Sciatic nerve (tissue), 2 donors: ENCODE measurements around the gene AHNAK2. TPM values are rescaled to one million over a fixed set of nuclear protein-coding genes. Genes with fewer than 3 reads are reported as not detected.
"Not testable (repeated sequence)": the region's sequence is repeated elsewhere in the genome, so short reads cannot be mapped to it uniquely, and the experiment has no call there.

Experiments used
- ATAC-seq: fragments of 200-7000 bp; cut with Tn5 transposase; one replicate; pipeline ENCODE4 v1.9.1; 2020; ENCODE audit warnings: mild to moderate bottlenecking, moderate library complexity
- DNase-seq: peaks from one replicate; pipeline ENCODE4 v3.0.0-alpha.2; 2020; ENCODE audit warnings: low spot score
- intact Hi-C: fragments of 100-400 bp; cut with DNase I; formaldehyde crosslinking; loops from one replicate; pipeline ENCODE4 v1.14.2; 2022
- total RNA-seq: library from RNA; stranded (reverse); fragmentation: NEBNext Ultra II Directional; extraction: Animal tissue kit (Norgen Biotek cat#: 25700); gene quantifications from one replicate; pipeline ENCODE4 v1.2.1, GENCODE V29; 2021
- donor health status: DM: no; HTN: no; CAD: no.
- donor health status: DM: no; HTN: no; CAD: no.

The AHNAK2 gene
- total RNA-seq, 1 donor from 2014 or later: 77.7 TPM

DNA sequence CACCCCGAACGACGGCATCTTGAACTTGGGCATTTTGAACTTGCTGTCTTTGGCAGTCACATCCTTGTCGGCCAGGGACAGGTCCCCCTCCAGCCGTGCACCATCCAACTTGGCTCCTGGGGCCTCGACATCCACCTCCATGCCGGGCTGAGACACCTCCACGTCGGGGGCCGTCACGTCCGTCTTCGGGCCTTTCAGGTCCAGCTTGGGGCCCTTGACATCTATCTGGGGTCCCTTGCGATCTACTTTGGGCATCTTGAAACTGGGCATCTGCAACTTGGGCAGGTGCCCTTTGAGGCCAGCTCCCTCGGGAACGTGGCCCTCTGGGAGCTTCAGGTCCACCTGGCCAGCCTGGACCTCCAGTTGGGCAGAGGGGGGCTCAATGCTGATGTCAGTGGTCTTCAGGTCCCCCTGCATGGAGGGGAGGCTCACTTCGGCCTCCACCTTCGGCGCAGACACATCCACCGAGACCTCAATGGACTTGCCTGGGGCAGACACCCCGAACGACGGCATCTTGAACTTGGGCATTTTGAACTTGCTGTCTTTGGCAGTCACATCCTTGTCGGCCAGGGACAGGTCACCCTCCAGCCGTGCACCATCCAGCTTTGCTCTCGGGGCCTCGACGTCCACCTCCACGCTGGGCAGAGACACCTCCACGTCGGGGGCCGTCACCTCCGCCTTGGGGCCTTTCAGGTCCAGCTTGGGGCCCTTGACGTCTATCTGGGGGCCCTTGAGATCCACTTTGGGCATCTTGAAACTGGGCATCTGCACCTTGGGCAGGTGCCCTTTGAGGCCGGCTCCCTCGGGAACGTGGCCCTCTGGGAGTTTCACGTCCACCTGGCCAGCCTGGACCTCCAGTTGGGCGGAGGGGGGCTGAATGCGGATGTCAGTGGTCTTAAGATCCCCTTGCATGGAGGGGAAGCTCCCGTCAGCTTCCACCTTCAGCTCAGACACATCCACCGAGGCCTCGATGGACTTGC lies 31.9 kb downstream of the AHNAK2 start:
- intact Hi-C loops, DNase-seq, ATAC-seq: not testable (repeated sequence)

DNA sequence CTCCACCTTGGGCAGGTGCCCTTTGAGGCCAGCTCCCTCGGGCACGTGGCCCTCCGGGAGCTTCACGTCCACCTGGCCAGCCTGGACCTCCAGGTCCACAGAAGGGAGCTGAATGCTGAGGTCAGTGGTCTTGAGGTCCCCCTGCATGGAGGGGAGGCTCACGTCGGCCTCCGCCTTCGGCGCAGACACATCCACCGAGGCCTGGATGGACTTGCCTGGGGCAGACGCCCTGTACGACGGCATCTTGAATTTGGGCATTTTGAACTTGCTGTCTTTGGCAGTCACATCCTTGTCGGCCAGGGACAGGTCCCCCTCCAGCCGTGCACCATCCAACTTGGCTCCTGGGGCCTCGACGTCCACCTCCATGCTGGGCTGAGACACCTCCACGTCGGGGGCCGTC lies 32.9 kb downstream of the AHNAK2 start:
- DNase-seq, intact Hi-C loops, ATAC-seq: not testable (repeated sequence)

DNA sequence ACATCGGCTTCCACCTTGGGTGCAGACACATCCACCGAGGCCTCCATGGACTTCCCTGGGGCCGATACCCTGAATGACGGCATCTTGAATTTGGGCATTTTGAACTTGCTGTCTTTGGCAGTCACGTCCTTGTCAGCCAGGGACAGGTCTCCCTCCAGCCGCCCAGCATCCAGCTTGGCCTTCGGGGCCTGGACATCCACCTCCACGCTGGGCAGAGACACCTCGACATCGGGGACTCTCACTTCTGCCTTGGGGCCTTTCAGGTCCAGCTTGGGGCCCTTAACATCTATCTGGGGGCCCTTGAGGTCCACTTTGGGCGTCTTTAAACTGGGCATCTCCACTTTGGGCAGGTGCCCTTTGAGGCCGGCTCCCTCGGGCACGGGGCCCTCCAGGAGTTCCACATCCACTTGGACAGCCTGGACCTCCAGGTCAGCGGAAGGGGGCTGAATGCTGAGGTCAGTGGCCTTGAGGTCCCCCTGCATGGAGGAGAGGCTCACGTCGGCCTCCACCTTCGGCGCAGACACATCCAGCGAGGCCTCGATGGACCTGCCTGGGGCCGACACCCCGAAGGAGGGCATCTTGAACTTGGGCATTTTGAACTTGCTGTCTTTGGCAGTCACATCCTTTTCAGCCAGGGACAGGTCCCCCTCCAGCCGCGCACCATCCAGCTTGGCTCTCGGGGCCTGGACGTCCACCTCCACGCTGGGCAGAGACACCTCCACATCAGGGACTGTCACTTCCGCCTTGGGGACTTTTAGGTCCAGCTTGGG lies 33.6 kb downstream of the AHNAK2 start:
- ATAC-seq, DNase-seq, intact Hi-C loops: not testable (repeated sequence)

DNA sequence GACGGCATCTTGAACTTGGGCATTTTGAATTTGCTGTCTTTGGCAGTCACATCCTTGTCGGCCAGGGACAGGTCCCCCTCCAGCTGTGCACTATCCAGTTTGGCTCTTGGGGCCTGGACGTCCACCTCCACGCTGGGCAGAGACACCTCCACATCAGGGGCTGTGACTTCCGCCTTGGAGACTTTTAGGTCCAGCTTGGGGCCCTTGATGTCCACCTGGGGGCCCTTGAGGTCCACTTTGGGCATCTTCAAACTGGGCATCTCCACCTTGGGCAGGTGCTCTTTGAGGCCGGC lies 34.2 kb downstream of the AHNAK2 start:
- intact Hi-C loops, ATAC-seq, DNase-seq: not testable (repeated sequence)

DNA sequence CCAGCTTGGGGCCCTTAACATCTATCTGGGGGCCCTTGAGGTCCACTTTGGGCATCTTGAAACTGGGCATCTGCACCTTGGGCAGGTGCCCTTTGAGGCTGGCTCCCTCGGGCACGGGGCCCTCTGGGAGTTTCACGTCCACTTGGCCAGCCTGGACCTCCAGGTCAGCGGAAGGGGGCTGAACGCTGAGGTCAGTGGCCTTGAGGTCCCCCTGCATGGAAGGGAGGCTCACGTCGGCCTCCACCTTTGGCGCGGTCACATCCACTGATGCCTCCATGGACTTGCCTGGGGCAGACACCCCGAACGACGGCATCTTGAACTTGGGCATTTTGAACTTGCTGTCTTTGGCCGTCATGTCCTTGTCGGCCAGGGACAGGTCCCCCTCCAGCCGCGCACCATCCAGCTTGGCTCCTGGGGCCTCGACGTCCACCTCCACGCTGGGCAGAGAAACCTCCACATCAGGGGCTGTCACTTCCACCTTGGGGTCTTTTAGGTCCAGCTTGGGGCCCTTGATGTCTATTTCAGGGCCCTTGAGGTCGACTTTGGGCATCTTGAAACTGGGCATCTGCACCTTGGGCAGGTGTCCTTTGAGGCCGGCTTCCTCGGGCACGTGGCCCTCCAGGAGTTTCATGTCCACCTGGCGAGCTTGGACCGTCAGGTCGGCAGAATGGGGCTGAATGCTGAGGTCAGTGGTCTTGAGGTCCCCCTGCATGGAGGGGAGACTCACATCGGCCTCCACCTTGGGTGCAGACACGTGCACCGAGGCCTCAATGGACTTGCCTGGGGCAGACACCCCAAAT lies 34.8 kb downstream of the AHNAK2 start:
- intact Hi-C loops, DNase-seq, ATAC-seq: not testable (repeated sequence)

DNA sequence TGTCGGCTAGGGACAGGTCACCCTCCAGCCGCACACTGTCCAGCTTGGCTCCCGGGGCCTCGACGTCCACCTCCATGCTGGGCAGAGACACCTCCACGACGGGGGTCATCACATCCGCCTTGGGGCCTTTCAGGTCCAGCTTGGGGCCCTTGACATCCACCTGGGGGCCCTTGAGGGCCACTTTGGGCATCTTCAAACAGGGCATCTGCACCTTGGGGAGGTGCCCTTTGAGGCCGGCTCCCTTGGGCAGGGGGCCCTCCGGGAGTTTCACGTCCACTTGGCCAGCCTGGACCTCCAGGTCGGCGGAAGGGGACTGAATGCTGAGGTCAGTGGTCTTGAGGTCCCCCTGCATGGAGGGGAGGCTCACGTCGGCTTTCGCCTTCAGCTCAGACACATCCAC lies 35.6 kb downstream of the AHNAK2 start:
- ATAC-seq: no peak
- intact Hi-C loops: no loop called here
- no peak for DNase-seq

DNA sequence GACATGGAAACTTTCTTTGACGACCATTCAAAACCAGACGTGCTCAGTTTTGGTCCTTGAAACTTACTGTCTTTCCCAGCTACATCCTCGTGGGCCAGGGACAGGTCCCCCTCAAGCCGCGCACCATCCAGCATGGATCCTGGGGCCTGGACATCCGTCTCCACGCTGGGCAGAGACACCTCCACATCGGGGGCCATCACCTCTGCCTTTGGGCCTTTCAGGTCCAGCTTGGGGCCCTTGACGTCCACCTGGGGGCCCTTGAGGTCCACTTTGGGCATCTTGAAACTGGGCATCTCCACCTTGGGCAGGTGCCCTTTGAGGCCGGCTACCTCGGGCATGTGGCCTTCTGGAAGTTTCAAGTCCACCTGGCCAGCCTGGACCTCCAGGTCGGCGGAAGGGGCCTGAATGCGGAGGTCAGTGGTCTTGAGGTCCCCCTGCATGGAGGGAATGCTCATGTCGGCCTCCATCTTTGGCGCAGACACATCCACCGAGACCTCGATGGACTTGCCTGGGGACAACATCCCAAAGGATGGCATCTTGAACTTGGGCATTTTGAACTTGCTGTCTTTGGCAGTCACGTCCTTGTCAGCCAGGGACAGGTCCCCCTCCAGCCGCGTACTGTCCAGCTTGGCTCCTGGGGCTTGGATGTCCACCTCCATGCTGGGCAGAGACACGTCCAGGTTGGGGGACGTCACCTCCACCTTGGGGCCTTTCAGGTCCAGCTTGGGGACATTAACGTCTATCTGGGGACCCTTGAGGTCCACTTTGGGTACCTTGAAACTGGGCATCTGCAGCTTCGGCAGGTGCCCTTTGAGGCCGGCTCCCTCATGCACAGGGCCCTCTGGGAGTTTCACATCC lies 36.4 kb downstream of the AHNAK2 start:
- intact Hi-C loops: no loop called here
- no peak for DNase-seq

DNA sequence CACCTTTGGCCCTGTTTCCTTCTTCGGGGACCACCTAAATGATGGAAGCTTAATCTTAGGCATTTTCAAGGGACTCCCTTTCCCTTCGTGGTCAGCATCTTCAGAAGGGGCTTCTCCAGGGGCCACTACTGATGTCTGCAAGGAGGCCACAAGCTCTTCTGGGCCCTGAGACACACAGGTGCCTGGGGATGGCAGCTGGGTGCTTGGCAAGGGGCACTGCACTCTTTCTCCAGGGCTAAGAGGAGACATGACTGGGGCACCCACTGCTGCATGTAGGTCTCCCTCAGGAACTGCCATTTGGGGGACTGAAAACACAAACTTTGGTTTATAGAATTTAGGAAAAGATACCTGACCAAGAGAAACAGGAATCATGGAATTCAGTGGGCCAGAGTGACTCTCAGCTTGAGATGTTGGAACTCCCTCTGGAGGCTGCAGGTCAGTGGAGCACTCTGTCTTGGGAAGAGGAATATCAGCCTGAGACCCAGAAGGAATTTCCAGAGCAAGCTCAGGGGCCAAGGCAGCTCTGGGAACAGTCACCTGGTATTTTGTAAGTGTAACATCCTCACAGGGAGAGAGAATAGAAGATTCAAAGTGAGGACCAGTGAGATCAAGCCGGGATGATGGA lies 37.5 kb downstream of the AHNAK2 start:
- intact Hi-C loops: no loop called here
- no peak for ATAC-seq

More for the DNA sequence above, 36.4 kb downstream of the AHNAK2 start:
- no peak for ATAC-seq

DNA sequence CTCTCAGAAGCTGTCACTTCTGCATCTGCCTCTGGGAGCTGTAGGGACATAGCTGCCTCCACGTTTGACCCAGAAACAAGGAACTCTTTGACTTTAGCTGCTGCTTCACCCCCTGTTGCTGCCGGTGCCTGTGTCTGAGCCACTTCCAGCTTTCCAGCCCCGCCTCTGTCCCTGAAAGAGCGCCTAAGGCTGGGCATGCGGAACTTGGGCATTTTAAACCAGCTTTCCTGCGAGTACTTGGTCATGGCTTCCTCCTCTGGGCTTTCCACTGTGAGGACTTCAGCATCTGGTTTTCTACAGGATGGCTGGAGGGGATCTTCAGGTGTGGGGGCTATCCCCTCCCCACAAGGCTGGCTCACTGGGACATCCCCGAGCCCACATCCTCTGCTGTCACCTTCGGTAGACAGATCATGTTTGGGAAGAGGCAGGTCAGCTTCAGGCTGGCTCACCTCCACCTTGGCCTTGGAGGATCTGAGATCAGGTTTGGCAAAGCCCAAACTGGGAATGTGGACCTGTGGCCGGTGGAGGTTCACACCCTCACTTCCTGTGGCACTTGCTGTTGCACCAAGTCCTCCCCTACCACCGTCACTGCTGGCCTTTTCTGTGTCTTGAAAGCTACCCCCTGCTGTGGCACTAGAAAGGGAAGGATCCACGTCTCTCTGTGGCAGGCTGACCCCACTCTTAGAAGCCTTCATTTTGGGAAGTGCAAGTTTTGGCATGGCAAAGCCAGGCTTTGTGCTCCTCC lies 38.3 kb downstream of the AHNAK2 start:
- peak; percentile 32 for DNase-seq

More for the DNA sequence above, 37.5 kb downstream of the AHNAK2 start:
- no peak for DNase-seq

DNA sequence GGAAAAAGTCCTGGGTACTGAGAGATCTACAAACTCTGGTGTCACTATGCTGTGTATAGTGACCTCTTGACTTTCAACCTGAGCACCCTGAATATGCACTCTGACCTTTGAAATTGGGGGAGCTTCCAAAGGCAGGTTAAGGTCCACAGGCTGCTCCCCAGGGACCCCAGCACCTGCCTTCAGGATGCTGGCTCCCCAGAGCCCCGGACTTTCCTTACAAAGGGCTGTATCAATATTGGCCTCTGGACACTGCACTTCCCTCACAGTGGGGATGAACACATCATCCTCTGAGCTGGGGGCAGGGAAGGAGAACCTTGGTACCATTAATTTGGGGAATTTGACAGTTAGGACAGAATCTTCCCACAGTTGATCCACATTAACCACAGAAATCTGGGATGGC lies 39.2 kb downstream of the AHNAK2 start:
- ATAC-seq: no peak
- intact Hi-C loops: no loop called here
- peak; percentile 23 for DNase-seq

More for the DNA sequence above, 38.3 kb downstream of the AHNAK2 start:
- ATAC-seq: peak; percentile 39
- intact Hi-C loops: no loop called here

DNA sequence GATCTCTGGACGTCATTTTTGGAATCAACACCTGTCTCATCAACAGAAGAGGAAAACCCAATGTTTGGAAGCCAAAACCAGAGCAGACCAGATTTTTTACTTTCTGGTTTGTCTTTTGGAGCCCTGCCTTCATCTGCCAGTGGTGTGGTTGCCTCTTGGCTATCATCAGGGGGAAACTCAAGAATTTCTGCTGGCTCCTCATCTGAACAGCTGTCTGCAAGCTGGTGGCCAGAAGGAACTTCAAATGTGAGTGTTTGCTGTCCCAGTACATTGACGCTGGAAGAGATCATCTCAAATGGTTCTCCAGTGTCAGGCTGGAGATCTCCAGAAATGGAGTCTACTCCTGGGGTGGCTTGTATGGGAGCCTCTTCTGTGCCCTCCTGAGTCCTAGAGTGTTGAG lies 39.7 kb downstream of the AHNAK2 start:
- no peak for DNase-seq
- ATAC-seq: no peak
- intact Hi-C loops: no loop called here

DNA sequence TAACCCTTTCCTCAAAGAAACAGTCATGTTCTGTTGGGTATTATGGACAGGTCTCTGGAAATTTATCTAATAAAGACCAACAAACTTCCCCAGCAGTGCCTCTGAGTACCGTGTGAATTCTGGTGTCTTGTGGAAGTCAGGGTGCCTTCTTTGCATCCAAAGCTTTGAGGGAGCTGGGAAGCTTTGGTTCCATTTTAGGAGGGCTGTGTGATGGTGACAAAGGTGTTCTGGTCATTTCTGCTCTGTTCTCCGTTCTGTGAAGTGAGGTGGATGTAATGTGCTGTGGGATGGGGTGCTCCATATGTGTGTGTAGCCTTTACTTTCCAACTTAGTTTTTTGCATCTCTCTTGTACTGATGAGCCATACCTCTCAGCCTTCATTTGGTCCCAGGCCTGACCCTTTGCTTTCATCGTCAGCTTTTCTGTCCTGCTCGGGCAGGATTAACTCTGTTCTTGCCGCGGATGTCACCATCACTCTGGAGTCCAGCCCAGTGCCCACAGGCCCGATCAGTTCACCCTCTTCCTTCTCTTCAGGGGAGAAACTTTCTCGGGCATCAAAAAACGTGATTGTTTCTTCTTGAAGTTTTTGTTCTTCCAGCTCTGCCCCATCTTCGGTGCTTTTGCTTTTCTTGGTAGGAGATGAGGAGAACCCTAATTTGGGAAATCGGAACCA lies 40.3 kb downstream of the AHNAK2 start:
- ATAC-seq (no peak), DNase-seq (no peak)
- intact Hi-C loops: no loop called here

DNA sequence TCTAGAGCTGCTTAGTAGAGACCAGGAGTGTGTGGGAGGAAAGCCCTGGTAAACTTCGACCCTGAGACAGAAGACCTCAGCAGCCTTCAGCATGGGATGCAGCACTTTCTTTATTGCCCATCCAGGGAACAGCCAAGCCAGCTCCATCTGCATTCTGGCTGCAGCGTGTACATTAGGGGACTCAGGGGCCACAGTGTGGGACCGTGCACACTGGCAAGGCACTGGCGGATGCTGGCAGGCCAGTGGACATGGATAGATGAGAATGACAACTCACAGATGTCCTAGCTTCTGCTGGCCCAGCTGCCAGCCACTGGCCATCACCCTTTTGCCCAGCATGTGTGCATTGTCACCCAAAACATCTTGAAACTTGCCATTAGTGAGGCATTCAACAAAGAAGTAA lies 41.0 kb downstream of the AHNAK2 start:
- intact Hi-C loops: no loop called here
- DNase-seq: peak; percentile 32
- ATAC-seq: no peak

DNA sequence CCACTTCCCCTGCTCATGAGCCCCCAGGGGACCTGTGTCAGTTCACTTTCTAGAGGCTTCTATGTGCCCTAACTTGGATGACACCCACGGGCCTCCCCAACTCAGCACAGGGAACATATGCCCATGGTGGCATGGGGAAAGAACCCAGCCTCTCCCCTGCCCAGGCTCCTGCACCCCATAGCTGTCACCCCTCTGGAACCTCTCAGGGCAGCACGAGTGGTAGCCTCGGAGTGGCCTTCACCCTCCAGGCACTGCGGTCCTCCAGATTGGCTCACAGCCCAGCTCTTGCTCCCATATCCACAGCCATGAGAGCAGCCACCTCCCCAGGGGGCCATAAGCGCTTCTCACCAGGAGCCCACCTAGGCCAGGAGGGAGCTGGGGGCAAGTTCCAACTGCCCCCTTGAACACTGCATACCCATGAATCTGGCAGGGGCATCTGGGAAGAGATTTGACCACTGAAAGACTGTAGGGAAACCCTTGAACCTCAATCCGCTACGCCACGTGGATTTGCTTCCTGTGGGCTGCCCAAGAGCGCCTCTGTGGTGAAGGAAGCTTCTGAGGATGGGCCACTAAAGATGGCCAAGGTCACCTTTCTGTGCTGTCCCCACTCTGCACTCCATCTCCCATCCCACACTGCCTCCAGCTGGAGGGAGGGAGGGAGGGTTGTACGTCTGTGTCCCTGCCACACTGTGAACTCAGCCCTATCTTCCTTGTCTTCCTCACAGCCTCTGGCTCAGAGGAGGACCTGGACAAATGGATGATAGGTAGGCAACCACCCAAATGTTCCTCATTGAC lies 41.6 kb downstream of the AHNAK2 start:
- intact Hi-C loops: no loop called here
- ATAC-seq: no peak
- DNase-seq: peak; percentile 57

DNA sequence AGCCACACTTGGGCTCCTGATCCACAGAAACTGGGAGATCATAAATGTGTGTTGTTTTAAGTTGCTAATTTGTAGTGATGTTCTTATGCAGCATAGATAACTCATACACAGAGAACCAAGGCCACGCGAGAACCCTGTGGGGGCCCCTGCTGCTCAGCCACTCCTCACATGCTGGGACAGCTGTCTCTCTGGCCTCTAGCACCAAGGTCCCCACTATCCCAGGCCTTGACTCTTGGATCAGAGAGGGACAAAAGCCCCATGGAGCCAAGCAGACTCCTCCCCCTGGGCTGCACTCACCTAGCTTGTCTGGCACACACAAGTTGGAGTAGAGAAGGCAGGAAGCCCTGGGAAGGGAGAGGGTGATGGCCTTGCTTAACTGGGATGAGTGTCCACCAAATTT lies 42.2 kb downstream of the AHNAK2 start:
- intact Hi-C loops: no loop called here
- DNase-seq: peak; percentile 22
- no peak for ATAC-seq
